ENCODE measurements around the gene SF3B5. TPM values are rescaled to one million over a fixed set of nuclear protein-coding genes. Genes with fewer than 3 reads are reported as not detected.

The SF3B5 gene
- total and polyA plus RNA-seq, 9 of the 15 experiments (the other 6 are each of a cell fraction or from before 2014, with no cell fraction given) = 238 to 1,211 (median 407) TPM

GRCh38 chr6:144122861-144123260 lies 27.5 kb upstream of the SF3B5 start:
- Histone ChIP-seq H3K4me3 (no peak overlapping the region), H3K27ac (ENCODE audit: extremely low read depth, low read depth, low read length) (peak overlapping the region; percentile 64; the same call in 1 of the 3 replicates), H3K4me2 (ENCODE audit: insufficient read depth, low read length) (no peak overlapping the region), H3K9ac (ENCODE audit: insufficient read depth in 1 of 2, low read depth in 2 of 2, low read length in 2 of 2) (no peak overlapping the region), H3K79me2 (ENCODE audit: control insufficient read depth, insufficient read depth, low read length) (no peaks in the 10 kb centered on the region), H3K9me3 (replicated peaks; ENCODE audit: control insufficient read depth, insufficient read depth, low read depth, low read length) (no peaks in the 10 kb centered on the region), H3K36me3 (ENCODE audit: control insufficient read depth, insufficient read depth, low read length) (no peaks in the 10 kb centered on the region), H4K20me1 (replicated peaks; ENCODE audit: control insufficient read depth, insufficient read depth, low read length) (no peaks in the 10 kb centered on the region), H3K27me3 (ENCODE audit: control insufficient read depth in 2 of 2, insufficient read depth in 2 of 2, low read length in 2 of 2) (no peaks in the 10 kb centered on the region), H3K9me1 (ENCODE audit: control insufficient read depth, insufficient read depth, low read length) (no peaks in the 10 kb centered on the region), H2AFZ (ENCODE audit: low read depth, low read length) (peak overlapping the region; percentile 76), H3K4me1 (replicated peaks in 1 of 2; ENCODE audit: control insufficient read depth in 2 of 2, insufficient read depth in 2 of 2, low read length in 2 of 2) (peaks cover 0 to 16% of the 10 kb centered on the region in 2 experiments; a peak in 3 of 5 replicates)
- ATAC-seq (peak; percentile 49; the same call in 2 of the 3 replicates), DNase-seq (ENCODE audit: extremely low read depth in 1 of 4, low spot score in 3 of 4) (no peak), FAIRE-seq (no peak)
- TF ChIP-seq RFX1 (IDR thresholded peaks at IDR 0.05) (peak; percentile 51), MYNN (IDR thresholded peaks at IDR 0.05) (peak; percentile 94), MYNN (CRISPR knock-in tag; IDR thresholded peaks at IDR 0.05) (no peak), SIN3A (IDR thresholded peaks at IDR 0.05; ENCODE audit: borderline replicate concordance in 2 of 2, control insufficient read depth in 1 of 2, low read depth in 2 of 2, low read length in 2 of 2) (no peak), KAT7 (CRISPR knock-in tag; IDR thresholded peaks at IDR 0.05; ENCODE audit: borderline replicate concordance) (no peak)
- intact Hi-C loops (cut with micrococcal nuclease) (no loop called here), in situ Hi-C loops (cut with MboI) (no loop called here)
- ChIA-PET POLR2A (interaction anchor here (0.9 to 1.3 kb wide), 4 partner anchors 16 to 53 kb away, joined by 3 to 4 read pairs (median 3); no protein-coding TSS in a partner anchor), CTCF (ENCODE audit: low intra/inter-chr PET ratio) (no interaction called here)
- no TSS peak for BruUV-seq (replicated peaks)

DNA sequence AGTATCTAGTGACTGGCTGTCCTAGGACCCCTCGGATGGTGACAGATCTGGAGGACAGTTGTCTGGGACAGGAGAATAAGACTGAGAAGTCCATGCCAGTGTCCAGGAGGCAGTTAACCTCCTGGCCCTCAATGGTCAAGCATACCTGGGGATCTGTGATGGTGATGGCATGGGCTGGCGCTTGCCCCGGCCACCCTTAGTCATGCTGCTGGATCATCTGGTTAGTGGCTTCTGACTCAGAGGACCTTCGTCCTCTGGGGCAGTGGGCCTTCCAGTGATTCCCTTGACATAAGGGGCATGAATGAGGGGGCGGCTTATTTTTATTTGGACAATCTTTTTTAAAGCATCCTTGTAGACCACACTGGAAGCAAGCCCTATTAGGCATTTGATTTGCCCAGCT lies 24.0 kb upstream of the SF3B5 start:
- ChIA-PET CTCF (ENCODE audit: low intra/inter-chr PET ratio) (no interaction called here), POLR2A (no interaction called here)
- no peak overlapping the region for H3K4me2 ChIP-seq (ENCODE audit: insufficient read depth, low read length)
- 35% methylated on average over 5 of the region's 5 CpGs for WGBS (ENCODE audit: insufficient coverage, low coverage, missing lambda C conversion rate)
- no peaks in the 10 kb centered on the region for H3K9me3 ChIP-seq (replicated peaks; ENCODE audit: control insufficient read depth, insufficient read depth, low read depth, low read length)
- no peaks in the 10 kb centered on the region for H3K79me2 ChIP-seq (ENCODE audit: control insufficient read depth, insufficient read depth, low read length)
- TF ChIP-seq NR4A1 (CRISPR knock-in tag; IDR thresholded peaks at IDR 0.05) = no peak
- TF ChIP-seq NR4A1 (tag; IDR thresholded peaks at IDR 0.05) = no peak
- TF ChIP-seq SRSF1 (IDR thresholded peaks at IDR 0.05; ENCODE audit: low read depth, low read length) = no peak
- no peak for TF ChIP-seq KLF16 (IDR thresholded peaks at IDR 0.05)
- no peak for TF ChIP-seq ZNF551 (CRISPR knock-in tag; IDR thresholded peaks at IDR 0.05)
- no peaks in the 10 kb centered on the region for H4K20me1 ChIP-seq (replicated peaks; ENCODE audit: control insufficient read depth, insufficient read depth, low read length)
- no peaks in the 10 kb centered on the region for H3K36me3 ChIP-seq (ENCODE audit: control insufficient read depth, insufficient read depth, low read length)
- H3K4me1 ChIP-seq (replicated peaks in 1 of 2; ENCODE audit: control insufficient read depth in 2 of 2, insufficient read depth in 2 of 2, low read length in 2 of 2) = peaks cover 0 to 11% of the 10 kb centered on the region in 2 experiments; a peak in 3 of 5 replicates
- H3K27ac ChIP-seq (ENCODE audit: extremely low read depth, low read depth, low read length) = no peak overlapping the region
- H3K4me3 ChIP-seq = no peak overlapping the region
- in situ Hi-C loops (cut with MboI) = no loop called here
- no peaks in the 10 kb centered on the region for H3K9me1 ChIP-seq (ENCODE audit: control insufficient read depth, insufficient read depth, low read length)
- H3K27me3 ChIP-seq (ENCODE audit: control insufficient read depth in 2 of 2, insufficient read depth in 2 of 2, low read length in 2 of 2) = no peaks in the 10 kb centered on the region
- BruUV-seq (replicated peaks) = no TSS peak
- FAIRE-seq (no peak), ATAC-seq (no peak), DNase-seq (ENCODE audit: extremely low read depth in 1 of 4, low spot score in 3 of 4) (no peak)
- H2AFZ ChIP-seq (ENCODE audit: low read depth, low read length) = no peak overlapping the region
- intact Hi-C loops (cut with micrococcal nuclease) = no loop called here
- no peak overlapping the region for H3K9ac ChIP-seq (ENCODE audit: insufficient read depth in 1 of 2, low read depth in 2 of 2, low read length in 2 of 2)
